Measurements from ENCODE around the gene CDH13.

DNA sequence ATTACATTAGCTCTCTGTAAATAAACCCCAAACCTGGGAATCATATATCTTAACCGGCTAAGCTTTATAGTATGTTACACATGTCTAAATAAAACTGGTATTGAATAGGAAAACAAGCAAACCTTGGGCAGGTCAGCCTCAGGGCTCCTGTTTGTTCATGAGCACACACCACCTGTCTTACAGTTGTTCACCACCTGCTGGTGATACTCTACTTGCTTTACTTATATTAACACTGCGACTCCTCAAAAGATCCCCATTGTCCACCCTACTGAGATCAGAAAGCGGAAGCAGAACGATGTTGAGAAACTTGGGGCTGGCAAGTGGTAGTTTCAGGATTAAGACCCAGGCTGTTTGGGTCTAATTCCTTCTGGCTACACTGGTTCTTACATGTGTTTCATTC lies 16.4 kb downstream of the CDH13 start:
- TF ChIP-seq, protein P1, sequence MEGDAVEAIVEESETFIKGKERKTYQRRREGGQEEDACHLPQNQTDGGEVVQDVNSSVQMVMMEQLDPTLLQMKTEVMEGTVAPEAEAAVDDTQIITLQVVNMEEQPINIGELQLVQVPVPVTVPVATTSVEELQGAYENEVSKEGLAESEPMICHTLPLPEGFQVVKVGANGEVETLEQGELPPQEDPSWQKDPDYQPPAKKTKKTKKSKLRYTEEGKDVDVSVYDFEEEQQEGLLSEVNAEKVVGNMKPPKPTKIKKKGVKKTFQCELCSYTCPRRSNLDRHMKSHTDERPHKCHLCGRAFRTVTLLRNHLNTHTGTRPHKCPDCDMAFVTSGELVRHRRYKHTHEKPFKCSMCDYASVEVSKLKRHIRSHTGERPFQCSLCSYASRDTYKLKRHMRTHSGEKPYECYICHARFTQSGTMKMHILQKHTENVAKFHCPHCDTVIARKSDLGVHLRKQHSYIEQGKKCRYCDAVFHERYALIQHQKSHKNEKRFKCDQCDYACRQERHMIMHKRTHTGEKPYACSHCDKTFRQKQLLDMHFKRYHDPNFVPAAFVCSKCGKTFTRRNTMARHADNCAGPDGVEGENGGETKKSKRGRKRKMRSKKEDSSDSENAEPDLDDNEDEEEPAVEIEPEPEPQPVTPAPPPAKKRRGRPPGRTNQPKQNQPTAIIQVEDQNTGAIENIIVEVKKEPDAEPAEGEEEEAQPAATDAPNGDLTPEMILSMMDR (IDR thresholded peaks at IDR 0.05; ENCODE audit: insufficient read depth, low read length) = no peak
- TF ChIP-seq, protein P2, sequence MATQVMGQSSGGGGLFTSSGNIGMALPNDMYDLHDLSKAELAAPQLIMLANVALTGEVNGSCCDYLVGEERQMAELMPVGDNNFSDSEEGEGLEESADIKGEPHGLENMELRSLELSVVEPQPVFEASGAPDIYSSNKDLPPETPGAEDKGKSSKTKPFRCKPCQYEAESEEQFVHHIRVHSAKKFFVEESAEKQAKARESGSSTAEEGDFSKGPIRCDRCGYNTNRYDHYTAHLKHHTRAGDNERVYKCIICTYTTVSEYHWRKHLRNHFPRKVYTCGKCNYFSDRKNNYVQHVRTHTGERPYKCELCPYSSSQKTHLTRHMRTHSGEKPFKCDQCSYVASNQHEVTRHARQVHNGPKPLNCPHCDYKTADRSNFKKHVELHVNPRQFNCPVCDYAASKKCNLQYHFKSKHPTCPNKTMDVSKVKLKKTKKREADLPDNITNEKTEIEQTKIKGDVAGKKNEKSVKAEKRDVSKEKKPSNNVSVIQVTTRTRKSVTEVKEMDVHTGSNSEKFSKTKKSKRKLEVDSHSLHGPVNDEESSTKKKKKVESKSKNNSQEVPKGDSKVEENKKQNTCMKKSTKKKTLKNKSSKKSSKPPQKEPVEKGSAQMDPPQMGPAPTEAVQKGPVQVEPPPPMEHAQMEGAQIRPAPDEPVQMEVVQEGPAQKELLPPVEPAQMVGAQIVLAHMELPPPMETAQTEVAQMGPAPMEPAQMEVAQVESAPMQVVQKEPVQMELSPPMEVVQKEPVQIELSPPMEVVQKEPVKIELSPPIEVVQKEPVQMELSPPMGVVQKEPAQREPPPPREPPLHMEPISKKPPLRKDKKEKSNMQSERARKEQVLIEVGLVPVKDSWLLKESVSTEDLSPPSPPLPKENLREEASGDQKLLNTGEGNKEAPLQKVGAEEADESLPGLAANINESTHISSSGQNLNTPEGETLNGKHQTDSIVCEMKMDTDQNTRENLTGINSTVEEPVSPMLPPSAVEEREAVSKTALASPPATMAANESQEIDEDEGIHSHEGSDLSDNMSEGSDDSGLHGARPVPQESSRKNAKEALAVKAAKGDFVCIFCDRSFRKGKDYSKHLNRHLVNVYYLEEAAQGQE (IDR thresholded peaks at IDR 0.05; ENCODE audit: insufficient replicate concordance, low read depth) = no peak
